ENCODE data around the gene NOP53. TPM values are rescaled to one million over a fixed set of nuclear protein-coding genes. Genes with fewer than 3 reads are reported as not detected.

Gene NOP53
- total and polyA plus RNA-seq, 2 experiments from 2014 or later = 167 to 192 TPM

- TF ChIP-seq REST (IDR thresholded peaks at IDR 0.05; ENCODE audit: unreplicated experiment) (no peak), STAT1 (IDR thresholded peaks at IDR 0.05; ENCODE audit: unreplicated experiment) (no peak)
Observed at GRCh38 chr19:47735131-47735530, 10.2 kb upstream of the NOP53 start (continued).

GRCh38 chr19:47740866-47741519 lies 4.4 kb upstream of the NOP53 start:
- Histone ChIP-seq H4K20me1 (replicated peaks; ENCODE audit: insufficient read depth) (no peaks in the 10 kb centered on the region), H3F3A (replicated peaks; ENCODE audit: low read depth) (peaks cover 19% of the 10 kb centered on the region), H3K9me2 (ENCODE audit: insufficient read depth) (peaks cover 5% of the 10 kb centered on the region; the same call in 1 of the 2 replicates), H3K4me1 (ENCODE audit: insufficient read depth) (peaks cover 5% of the 10 kb centered on the region; the same call in 1 of the 2 replicates), H3K79me2 (replicated peaks; ENCODE audit: insufficient read depth) (peaks cover 2% of the 10 kb centered on the region), H3K36me3 (ENCODE audit: insufficient read depth) (no peaks in the 10 kb centered on the region), H3K4me3 (no peak overlapping the region), H2AFZ (no peak overlapping the region), H3K27ac (ENCODE audit: low read depth) (no peak overlapping the region), H3K27me3 (ENCODE audit: insufficient read depth) (no peaks in the 10 kb centered on the region), H3K4me2 (no peak overlapping the region)
- no peak for TF ChIP-seq EZH2phosphoT487 (IDR thresholded peaks at IDR 0.05; ENCODE audit: unreplicated experiment)
- Mint-ChIP-seq H3K27me3 (ENCODE audit: insufficient read depth, low read depth, poor library complexity) (peaks cover 15% of the 10 kb centered on the region), H3K27ac (no peak overlapping the region), H3K9me3 (no peaks in the 10 kb centered on the region), H3K36me3 (ENCODE audit: low read depth) (no peaks in the 10 kb centered on the region; the same call in 2 of the 3 replicates), H3K4me3 (no peak overlapping the region), H3K4me1 (peaks cover 5% of the 10 kb centered on the region; the same call in 1 of the 3 replicates)
- DNase-seq (ENCODE audit: low spot score) = no peak
- no peak for ATAC-seq

- Histone ChIP-seq H3K27ac (ENCODE audit: low read depth) (no peak overlapping the region), H3K36me3 (ENCODE audit: insufficient read depth) (0 out of 2 replicates have a peak, but pooled peaks cover under 1% of the 10 kb centered on the region), H3K4me1 (ENCODE audit: insufficient read depth) (peaks cover 10% of the 10 kb centered on the region), H3K4me2 (no peak overlapping the region), H4K20me1 (replicated peaks; ENCODE audit: insufficient read depth) (no peaks in the 10 kb centered on the region; the same call in 1 of the 2 replicates), H2AFZ (no peak overlapping the region), H3K9me2 (ENCODE audit: insufficient read depth) (peaks cover 5% of the 10 kb centered on the region; the same call in 1 of the 2 replicates), H3K27me3 (ENCODE audit: insufficient read depth) (no peaks in the 10 kb centered on the region), H3K79me2 (replicated peaks; ENCODE audit: insufficient read depth) (peaks cover 9% of the 10 kb centered on the region), H3F3A (replicated peaks; ENCODE audit: low read depth) (peaks cover 22% of the 10 kb centered on the region), H3K4me3 (no peak overlapping the region)
- peaks cover 5% of the 10 kb centered on the region; the same call in 1 of the 3 replicates for H3K4me1 Mint-ChIP-seq
- no peak for TF ChIP-seq JUNB (IDR thresholded peaks at IDR 0.05; ENCODE audit: unreplicated experiment)
- ATAC-seq = no peak
- H3K27me3 Mint-ChIP-seq (ENCODE audit: insufficient read depth, low read depth, poor library complexity) = peaks cover 15% of the 10 kb centered on the region
- H3K27ac Mint-ChIP-seq = no peak overlapping the region
- H3K9me3 Mint-ChIP-seq = no peaks in the 10 kb centered on the region
- DNase-seq (ENCODE audit: low spot score) = no peak
- H3K36me3 Mint-ChIP-seq (ENCODE audit: low read depth) = peaks cover 2% of the 10 kb centered on the region
- H3K4me3 Mint-ChIP-seq = no peak overlapping the region
Observed at GRCh38 chr19:47741544-47742140, 3.7 kb upstream of the NOP53 start.
